ENCODE measurements around the gene FBXW10B.
"Not testable (repeated sequence)": the region's sequence is repeated elsewhere in the genome, so short reads cannot be mapped to it uniquely, and the experiment has no call there.

Gene FBXW10B

GRCh38 chr17:15619331-15620058 is at the start of gene FBXW10B:
Gene FBXW10B (minus strand): TSS chr17:15619704. CDS start chr17:15619512, 192 bp downstream.
- DNase-seq (ENCODE audit: low read depth in 2 of 2), result not testable (repeated sequence)

GRCh38 chr17:15663691-15664090 is 44.2 kb upstream of the FBXW10B start:
- DNase-seq (ENCODE audit: low read depth in 2 of 2), result no peak

GRCh38 chr17:15663176-15663575 is 43.7 kb upstream of the FBXW10B start:
- no peak for DNase-seq (ENCODE audit: low read depth in 2 of 2)

- no peak for DNase-seq (ENCODE audit: low read depth in 2 of 2)
These were observed 43.2 kb upstream of the FBXW10B start for GRCh38 chr17:15662681-15663080.

- DNase-seq (ENCODE audit: low read depth in 2 of 2), result no peak
These were observed 40.6 kb upstream of the FBXW10B start for GRCh38 chr17:15660077-15660476.

GRCh38 chr17:15659663-15660062 is 40.2 kb upstream of the FBXW10B start:
- no peak for DNase-seq (ENCODE audit: low read depth in 2 of 2)

- no peak for DNase-seq (ENCODE audit: low read depth in 2 of 2)
These were observed 39.7 kb upstream of the FBXW10B start for GRCh38 chr17:15659236-15659635.

- DNase-seq (ENCODE audit: low read depth in 2 of 2), result no peak
These were observed 38.8 kb upstream of the FBXW10B start for GRCh38 chr17:15658296-15658695.

GRCh38 chr17:15657868-15658267 is 38.4 kb upstream of the FBXW10B start:
- DNase-seq (ENCODE audit: low read depth in 2 of 2), result no peak

- no peak for DNase-seq (ENCODE audit: low read depth in 2 of 2)
These were observed 35.5 kb upstream of the FBXW10B start for GRCh38 chr17:15654886-15655561.

GRCh38 chr17:15654401-15654800 is 34.9 kb upstream of the FBXW10B start:
- DNase-seq (ENCODE audit: low read depth in 2 of 2), result not testable (repeated sequence)

GRCh38 chr17:15652960-15653359 is 33.5 kb upstream of the FBXW10B start:
- DNase-seq (ENCODE audit: low read depth in 2 of 2), result no peak

GRCh38 chr17:15651583-15652110 is 32.1 kb upstream of the FBXW10B start:
- DNase-seq (ENCODE audit: low read depth in 2 of 2), result peak in 1 of 2 experiments; percentile 22

GRCh38 chr17:15650741-15651582 is 31.5 kb upstream of the FBXW10B start:
- DNase-seq (ENCODE audit: low read depth in 2 of 2), result no peak

GRCh38 chr17:15649861-15650421 is 30.4 kb upstream of the FBXW10B start:
- no peak for DNase-seq (ENCODE audit: low read depth in 2 of 2)

GRCh38 chr17:15648386-15648785 is 28.9 kb upstream of the FBXW10B start:
- no peak for DNase-seq (ENCODE audit: low read depth in 2 of 2)

- DNase-seq (ENCODE audit: low read depth in 2 of 2), result not testable (repeated sequence)
These were observed 26.4 kb upstream of the FBXW10B start for GRCh38 chr17:15645942-15646312.

GRCh38 chr17:15645099-15645941 is 25.8 kb upstream of the FBXW10B start:
- not testable (repeated sequence) for DNase-seq (ENCODE audit: low read depth in 2 of 2)

- not testable (repeated sequence) for DNase-seq (ENCODE audit: low read depth in 2 of 2)
These were observed 23.2 kb upstream of the FBXW10B start for GRCh38 chr17:15642505-15643251.

- not testable (repeated sequence) for DNase-seq (ENCODE audit: low read depth in 2 of 2)
These were observed 22.5 kb upstream of the FBXW10B start for GRCh38 chr17:15642014-15642413.

Measured in stimulated activated CD4-positive, alpha-beta T cell treated with anti-CD3 and anti-CD28 coated beads, Interleukin-12 subunit alpha, Interleukin-12 subunit beta, amount 100 ng/mL, for 24 hours (primary cell).